ENCODE results near the gene SLC2A1. TPM values are rescaled to one million over a fixed set of nuclear protein-coding genes. Genes with fewer than 3 reads are reported as not detected.
A peak's percentile ranks its signal among the peaks of the same experiment; 100 is the strongest.

Gene SLC2A1
- total RNA-seq, 2 experiments from 2014 or later: 158 to 162 TPM

DNA sequence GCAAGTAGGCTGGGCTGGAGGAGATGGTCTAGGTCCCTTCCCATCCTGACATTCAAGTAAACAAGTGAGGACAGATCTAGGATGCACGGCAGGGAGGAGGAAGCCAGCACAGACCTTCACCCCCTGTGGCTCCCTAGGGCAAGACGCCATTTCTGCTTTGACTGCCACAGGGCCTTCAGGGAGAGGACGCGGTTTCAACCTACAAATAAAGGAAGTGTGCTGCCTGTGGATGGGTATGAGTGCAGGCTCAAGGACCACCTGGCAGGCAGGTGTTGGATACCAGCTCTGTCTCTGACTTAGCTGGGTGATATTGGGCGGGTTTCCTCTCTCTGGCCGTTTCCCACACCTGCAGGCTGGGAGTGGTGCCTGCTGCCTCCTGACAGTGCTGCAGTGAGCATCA is 16.2 kb downstream of the SLC2A1 start:
- Mint-ChIP-seq H3K9me3 (no peaks in the 10 kb centered on the region), H3K4me1 (ENCODE audit: low read depth) (peaks cover 98% of the 10 kb centered on the region), H3K27ac (peak overlapping the region; percentile 78), H3K36me3 (ENCODE audit: low read depth) (peaks cover 84% of the 10 kb centered on the region), H3K27me3 (no peaks in the 10 kb centered on the region), H3K4me3 (no peak overlapping the region)
- POLR2A ChIA-PET: interaction anchor here (0.8 to 9.7 kb wide), 5 partner anchors 8 to 18 kb away, joined by 3 to 117 read pairs (median 4); partner anchors contain the start of gene SLC2A1
- CTCF ChIA-PET: interaction anchor here (0.7 to 2.2 kb wide), 3 partner anchors 10 to 131 kb away, joined by 3 to 8 read pairs (median 4); no protein-coding TSS in a partner anchor
- DNase-seq (no peak), ATAC-seq (no peak)
- TF ChIP-seq CTCF (IDR thresholded peaks at IDR 0.05): no peak
- intact Hi-C loops (cut with micrococcal nuclease): no loop called here

DNA sequence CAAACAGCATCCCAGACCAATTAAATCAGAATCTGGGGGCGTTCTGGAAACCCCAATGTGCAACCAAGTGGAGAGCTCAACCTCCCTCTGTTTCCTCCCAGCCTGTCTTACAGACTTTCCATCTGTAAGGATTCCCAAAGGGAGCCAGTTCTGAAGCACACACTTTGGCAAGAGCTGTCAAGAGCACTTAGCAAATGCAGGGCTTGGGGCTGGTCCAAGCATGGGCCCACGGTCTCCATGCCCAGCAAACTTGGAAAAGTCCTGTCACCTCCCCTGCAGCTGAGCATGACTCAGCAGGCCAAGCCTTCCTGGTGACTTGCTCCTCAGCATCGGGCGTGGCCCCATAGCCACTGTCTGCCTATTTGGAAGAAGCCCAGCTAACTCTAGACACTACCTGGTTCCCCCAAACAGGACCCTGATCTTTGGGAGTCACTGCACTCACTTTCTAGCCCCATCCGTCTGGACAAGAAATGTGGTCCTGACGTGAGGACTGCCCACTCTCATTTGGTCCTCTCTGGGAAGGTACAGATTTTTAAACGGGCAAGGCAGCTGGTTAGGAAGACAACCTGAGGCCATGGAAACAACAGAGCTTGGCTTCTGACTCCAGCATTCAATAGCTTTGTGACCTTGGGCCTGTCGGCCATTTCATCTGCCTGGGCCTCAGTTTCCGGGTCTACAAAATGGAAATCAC is 16.9 kb downstream of the SLC2A1 start:
- TF ChIP-seq CTCF (IDR thresholded peaks at IDR 0.05): no peak
- peaks cover 98% of the 10 kb centered on the region for H3K4me1 Mint-ChIP-seq (ENCODE audit: low read depth)
- ChIA-PET POLR2A (interaction anchor here (0.6 to 9.7 kb wide), 6 partner anchors 15 to 123 kb away, joined by 3 to 117 read pairs (median 3); partner anchors contain the start of gene SLC2A1), CTCF (interaction anchor here (0.9 to 1.5 kb wide), 3 partner anchors 9 to 28 kb away, joined by 3 to 4 read pairs (median 4); no protein-coding TSS in a partner anchor)
- peaks cover 85% of the 10 kb centered on the region for H3K36me3 Mint-ChIP-seq (ENCODE audit: low read depth)
- no peaks in the 10 kb centered on the region for H3K27me3 Mint-ChIP-seq
- no peak overlapping the region for H3K4me3 Mint-ChIP-seq
- no peaks in the 10 kb centered on the region for H3K9me3 Mint-ChIP-seq
- ATAC-seq (no peak), DNase-seq (no peak)
- intact Hi-C loops (cut with micrococcal nuclease): no loop called here
- peak overlapping the region; percentile 78 for H3K27ac Mint-ChIP-seq

- DNase-seq (peak; percentile 49), ATAC-seq (peak; percentile 7)
- Mint-ChIP-seq H3K9me3 (no peaks in the 10 kb centered on the region), H3K27me3 (no peaks in the 10 kb centered on the region), H3K4me1 (ENCODE audit: low read depth) (peaks cover 98% of the 10 kb centered on the region), H3K27ac (peak overlapping the region; percentile 78), H3K4me3 (peak overlapping the region; percentile 1), H3K36me3 (ENCODE audit: low read depth) (peaks cover 83% of the 10 kb centered on the region)
- POLR2A ChIA-PET: interaction anchor here (0.8 to 9.7 kb wide), 6 partner anchors 9 to 124 kb away, joined by 3 to 117 read pairs (median 3); partner anchors contain the start of gene SLC2A1
- CTCF ChIA-PET: interaction anchor here (0.9 to 1.5 kb wide), 4 partner anchors 8 to 133 kb away, joined by 3 to 4 read pairs (median 4); no protein-coding TSS in a partner anchor
- intact Hi-C loops (cut with micrococcal nuclease): no loop called here
- TF ChIP-seq CTCF (IDR thresholded peaks at IDR 0.05): no peak
Measured at GRCh38 chr1:42940851-42941639, 17.6 kb downstream of the SLC2A1 start.

- Mint-ChIP-seq H3K27me3 (no peaks in the 10 kb centered on the region), H3K4me3 (no peak overlapping the region), H3K36me3 (ENCODE audit: low read depth) (peaks cover 82% of the 10 kb centered on the region), H3K4me1 (ENCODE audit: low read depth) (peaks cover 95% of the 10 kb centered on the region), H3K9me3 (no peaks in the 10 kb centered on the region), H3K27ac (peak overlapping the region; percentile 79)
- DNase-seq (no peak), ATAC-seq (no peak)
- ChIA-PET POLR2A (interaction anchor here (0.6 to 5.0 kb wide), 7 partner anchors 9 to 134 kb away, joined by 3 to 39 read pairs (median 5); no protein-coding TSS in a partner anchor), CTCF (interaction anchor here (1.0 to 5.2 kb wide), 4 partner anchors 16 to 135 kb away, joined by 3 to 29 read pairs (median 5); no protein-coding TSS in a partner anchor)
- no peak for TF ChIP-seq CTCF (IDR thresholded peaks at IDR 0.05)
- intact Hi-C loops (cut with micrococcal nuclease): no loop called here
Measured at GRCh38 chr1:42938645-42939615, 19.7 kb downstream of the SLC2A1 start.

All from activated CD8-positive, alpha-beta T cell treated with anti-CD3 and anti-CD28 coated beads for 36 hours (primary cell).